K562 (cell line): Measurements from ENCODE around the gene DMP1. TPM values are rescaled to one million over a fixed set of nuclear protein-coding genes. Genes with fewer than 3 reads are reported as not detected.

Experiments
- ATAC-seq: fragments of 200-7000 bp; cut with Tn5 transposase; 3 replicates; pipeline ENCODE4 v1.9.1; 2020; ENCODE audit warnings: moderate library complexity
- BruUV-seq: library from RNA; stranded (reverse); fragments of 400-500 nt; replicated peaks from 2 replicates; lab custom pipeline; 2021; lab: Mats Ljungman, UMichigan
- CTCF ChIA-PET: fragments of 300-600 bp; formaldehyde crosslinking; extraction: SDS; loops from one replicate; lab custom pipeline; 2021; ENCODE audit warnings: low intra/inter-chr PET ratio; lab: Yijun Ruan, JAX
- POLR2A ChIA-PET: fragments of 300-600, 350-650 bp; sonication (Branson Sonifier 250); formaldehyde crosslinking; extraction: SDS; loops from one replicate; lab custom pipeline; 2021; ENCODE audit warnings: antibody characterized with exemption, inconsistent platforms; lab: Yijun Ruan, JAX
- DNase-seq, 4 experiments: peaks; one replicate each; pipeline versions ENCODE4 v3.0.0 to v3.0.0-alpha.2; 2011 to 2018; ENCODE audit warnings: low spot score in 3 of 4, mixed read lengths in 3 of 4; ENCODE audit errors: extremely low read depth in 1 of 4
- FAIRE-seq: peaks from 2 replicates; lab custom pipeline; 2011; peaks lifted over from hg19 to GRCh38; lab: Jason Lieb, UNC
- H2AFZ ChIP-seq: 2 replicates; pipeline ENCODE4 v1.6.0; 2011; ENCODE audit warnings: low read depth, low read length, control low read depth, inconsistent platforms
- H3K27ac ChIP-seq: fragments of 200-600 bp; 3 replicates; pipeline ENCODE4 v1.8.0; 2011; ENCODE audit warnings: low read depth, mild to moderate bottlenecking, control low read depth, inconsistent platforms, low read length, moderate library complexity, mixed read lengths; ENCODE audit errors: extremely low read depth
- H3K27me3 ChIP-seq, 2 experiments: fragments of 300-600 bp in 1 of 2; 2 replicates in 1 of 2; 3 replicates in 1 of 2; pipeline versions ENCODE4 v1.6.0 to v1.8.0; 2011; ENCODE audit warnings: inconsistent platforms in 2 of 2, low read length in 2 of 2, mild to moderate bottlenecking in 1 of 2, mixed read lengths in 1 of 2, moderate library complexity in 1 of 2; ENCODE audit not compliant: control insufficient read depth in 2 of 2, insufficient read depth in 2 of 2
- H3K36me3 ChIP-seq: fragments of 300-600 bp; 3 replicates; pipeline ENCODE4 v1.8.0; 2011; ENCODE audit warnings: mild to moderate bottlenecking, low read length, inconsistent platforms; ENCODE audit not compliant: control insufficient read depth, insufficient read depth
- H3K4me1 ChIP-seq, 2 experiments: fragments of 200-600 bp in 1 of 2; replicated peaks in 1 of 2; 2 replicates in 1 of 2; 3 replicates in 1 of 2; pipeline versions ENCODE4 v1.5.1 to v1.8.0; 2011; ENCODE audit warnings: inconsistent platforms in 2 of 2, low read length in 2 of 2, mild to moderate bottlenecking in 1 of 2, mixed read lengths in 1 of 2, moderate library complexity in 1 of 2; ENCODE audit not compliant: control insufficient read depth in 2 of 2, insufficient read depth in 2 of 2
- H3K4me2 ChIP-seq: 2 replicates; pipeline ENCODE4 v1.6.1; 2011; ENCODE audit warnings: low read length, control low read depth, inconsistent platforms, mixed read lengths; ENCODE audit not compliant: insufficient read depth
- H3K4me3 ChIP-seq: fragments of 200-600 bp; sonication (generic), shearing (Covaris generic); 2 replicates; pipeline ENCODE4 v1.5.1; 2016; ENCODE audit warnings: control low read depth, inconsistent platforms
- H3K79me2 ChIP-seq: fragments of 200-600 bp; 3 replicates; pipeline ENCODE4 v1.8.0; 2011; ENCODE audit warnings: low read length, inconsistent platforms; ENCODE audit not compliant: control insufficient read depth, insufficient read depth
- H3K9ac ChIP-seq, 2 experiments: 2 replicates each; pipeline versions ENCODE4 v1.6.0 to v1.6.1; 2011; ENCODE audit warnings: low read depth in 2 of 2, low read length in 2 of 2, control low read depth in 1 of 2, inconsistent platforms in 1 of 2, mild to moderate bottlenecking in 1 of 2, mixed read lengths in 1 of 2; ENCODE audit not compliant: insufficient read depth in 1 of 2
- H3K9me1 ChIP-seq: one replicate; pipeline ENCODE4 v1.6.0; 2011; ENCODE audit warnings: inconsistent platforms, mild to moderate bottlenecking, low read length, moderate library complexity; ENCODE audit not compliant: control insufficient read depth, insufficient read depth
- H3K9me3 ChIP-seq: replicated peaks from 2 replicates; pipeline ENCODE4 v1.5.1; 2011; ENCODE audit warnings: low read depth, low read length, inconsistent platforms; ENCODE audit not compliant: control insufficient read depth, insufficient read depth
- H4K20me1 ChIP-seq: replicated peaks from 2 replicates; pipeline ENCODE4 v1.6.1; 2011; ENCODE audit warnings: low read length, inconsistent platforms, mixed read lengths; ENCODE audit not compliant: control insufficient read depth, insufficient read depth
- ARID2 ChIP-seq: fragments of 450-650 bp; IDR thresholded peaks from 2 replicates; pipeline ENCODE4 v1.6.1; 2017; ENCODE audit warnings: antibody characterized with exemption, mild to moderate bottlenecking
- BHLHE40 ChIP-seq: IDR thresholded peaks from 2 replicates; pipeline ENCODE4 v1.6.1; 2011; ENCODE audit warnings: low read length, improper control_type of control experiment
- C11orf30 ChIP-seq: fragments of 450-650 bp; IDR thresholded peaks from 2 replicates; pipeline ENCODE4 v1.6.1; 2016; ENCODE audit warnings: low read depth, mild to moderate bottlenecking
- CBFA2T3 ChIP-seq: fragments of 450-650 bp; IDR thresholded peaks from 2 replicates; pipeline ENCODE4 v1.6.1; 2017
- CEBPG ChIP-seq, 3 experiments: fragments of 200-800 bp in 1 of 3; sonication (Bioruptor generic) in 1 of 3; sonication (generic) in 1 of 3; formaldehyde crosslinking in 1 of 3; IDR thresholded peaks in 2 of 3; conservative IDR thresholded peaks in 1 of 3; 2 replicates each; pipeline versions ENCODE4 v1.6.1 to v1.8.0; 2016 to 2022; ENCODE audit warnings: missing compliant biosample characterization in 2 of 3, missing genetic modification characterization in 2 of 3, mild to moderate bottlenecking in 1 of 3, missing genetic modification reagents in 1 of 3
- GTF2A2 ChIP-seq: IDR thresholded peaks from 2 replicates; pipeline ENCODE4 v1.6.1; 2016; ENCODE audit warnings: mild to moderate bottlenecking, missing genetic modification characterization, missing compliant biosample characterization
- GTF2E2 ChIP-seq: fragments of 200-800 bp; sonication (Bioruptor generic); IDR thresholded peaks from 2 replicates; pipeline ENCODE4 v1.6.1; 2016; ENCODE audit warnings: missing genetic modification characterization, missing compliant biosample characterization
- HSF4 ChIP-seq: fragments of 250-450 bp; sonication (Bioruptor Pico); IDR thresholded peaks from 2 replicates; pipeline ENCODE4 v2.1.2; 2022; ENCODE audit warnings: mild to moderate bottlenecking, moderate library complexity, borderline replicate concordance
- KLF10 ChIP-seq: fragments of 250-450 bp; sonication (Bioruptor Pico); IDR thresholded peaks from 2 replicates; pipeline ENCODE4 v1.6.1; 2021; ENCODE audit warnings: matching md5 sums
- MCM3 ChIP-seq: fragments of 450-650 bp; IDR thresholded peaks from 2 replicates; pipeline ENCODE4 v1.6.1; 2016
- NFIC ChIP-seq: fragments of 450-650 bp; IDR thresholded peaks from 2 replicates; pipeline ENCODE4 v1.6.1; 2017; ENCODE audit warnings: mild to moderate bottlenecking, inconsistent platforms
- NR2C1 ChIP-seq, 2 experiments: fragments of 450-650 bp; IDR thresholded peaks; 2 replicates each; pipeline ENCODE4 v1.6.1; 2017; ENCODE audit warnings: mild to moderate bottlenecking in 2 of 2, antibody characterized with exemption in 1 of 2, inconsistent platforms in 1 of 2, missing compliant biosample characterization in 1 of 2, missing genetic modification characterization in 1 of 2
- RFX7 ChIP-seq: fragments of 250-450 bp; sonication (Bioruptor Pico); IDR thresholded peaks from 2 replicates; pipeline ENCODE4 v1.5.1; 2021; ENCODE audit warnings: mild to moderate bottlenecking
- ZFX ChIP-seq: sonication (generic); formaldehyde crosslinking; IDR thresholded peaks from 2 replicates; pipeline ENCODE4 v1.8.0; 2022; ENCODE audit warnings: mild to moderate bottlenecking, missing genetic modification reagents, moderate library complexity
- ZNF384 ChIP-seq: IDR thresholded peaks from 2 replicates; pipeline ENCODE4 v1.6.1; 2012; ENCODE audit warnings: low read depth, low read length, improper control_type of control experiment
- ZNF444 ChIP-seq: fragments of 250-450 bp; sonication (Bioruptor Pico); IDR thresholded peaks from 2 replicates; pipeline ENCODE4 v1.4.0; 2020; ENCODE audit warnings: mild to moderate bottlenecking, moderate library complexity
- ZNF699 ChIP-seq: fragments of 250-450 bp; sonication (Bioruptor Pico); IDR thresholded peaks from 2 replicates; pipeline ENCODE4 v1.8.0; 2021; ENCODE audit warnings: mild to moderate bottlenecking, moderate library complexity; ENCODE audit not compliant: insufficient replicate concordance
- WGBS: fragments of 100-300 bp; shearing (Covaris generic); methylation state at CpG from one replicate; pipeline ENCODE4 v1.1.6; 2016; ENCODE audit warnings: low coverage, mixed read lengths; ENCODE audit not compliant: insufficient coverage; ENCODE audit errors: missing lambda C conversion rate; 5-methylcytosine and 5-hydroxymethylcytosine counted together
- in situ Hi-C: fragments of 300-500 bp; cut with MboI; formaldehyde crosslinking; loops from 4 replicates; pipeline ENCODE4 v1.15.0; 2018; ENCODE audit warnings: inconsistent platforms, mixed read lengths
- intact Hi-C: fragments of 100-400 bp; cut with micrococcal nuclease; formaldehyde crosslinking; loops from 2 replicates; pipeline ENCODE4 v1.14.2; 2022
- polyA plus RNA-seq, 8 experiments: library from polyadenylated mRNA; depleted of rRNA in 4 of 8; stranded (reverse) in 5 of 8; unstranded in 3 of 8; fragments of >200 nt; fragmentation: Nextera tagmentation in 2 of 8; fragmentation: Illumina TruSeq in 1 of 8; extraction: Ambion mirVana in 2 of 8; extraction: Trizol in 1 of 8; gene quantifications; 2 replicates each; pipeline versions ENCODE4 v1.2.1 to v1.2.3, GENCODE V29; 2011 to 2014; ENCODE audit warnings: inconsistent platforms in 1 of 8, missing spikeins in 1 of 8
- total RNA-seq, 7 experiments: library from RNA; depleted of rRNA in 6 of 7; stranded (reverse); fragments of >200 nt in 6 of 7; fragmentation: Illumina TruSeq in 2 of 7; extraction: Trizol in 2 of 7; gene quantifications; 2 replicates each; pipeline versions ENCODE4 v1.2.1 to v1.2.3, GENCODE V29; 2011 to 2021; ENCODE audit warnings: low replicate concordance in 1 of 7
- TF ChIP-seq, protein P1 (sequence below): sonication (generic); formaldehyde crosslinking; IDR thresholded peaks from 2 replicates; pipeline ENCODE4 v1.8.1; 2023; ENCODE audit warnings: missing genetic modification reagents, mild to moderate bottlenecking, borderline replicate concordance

DMP1 gene
- total and polyA plus RNA-seq, 9 of the 15 experiments (the other 6 are each of a cell fraction or from before 2014, with no cell fraction given), result not detected

DNA sequence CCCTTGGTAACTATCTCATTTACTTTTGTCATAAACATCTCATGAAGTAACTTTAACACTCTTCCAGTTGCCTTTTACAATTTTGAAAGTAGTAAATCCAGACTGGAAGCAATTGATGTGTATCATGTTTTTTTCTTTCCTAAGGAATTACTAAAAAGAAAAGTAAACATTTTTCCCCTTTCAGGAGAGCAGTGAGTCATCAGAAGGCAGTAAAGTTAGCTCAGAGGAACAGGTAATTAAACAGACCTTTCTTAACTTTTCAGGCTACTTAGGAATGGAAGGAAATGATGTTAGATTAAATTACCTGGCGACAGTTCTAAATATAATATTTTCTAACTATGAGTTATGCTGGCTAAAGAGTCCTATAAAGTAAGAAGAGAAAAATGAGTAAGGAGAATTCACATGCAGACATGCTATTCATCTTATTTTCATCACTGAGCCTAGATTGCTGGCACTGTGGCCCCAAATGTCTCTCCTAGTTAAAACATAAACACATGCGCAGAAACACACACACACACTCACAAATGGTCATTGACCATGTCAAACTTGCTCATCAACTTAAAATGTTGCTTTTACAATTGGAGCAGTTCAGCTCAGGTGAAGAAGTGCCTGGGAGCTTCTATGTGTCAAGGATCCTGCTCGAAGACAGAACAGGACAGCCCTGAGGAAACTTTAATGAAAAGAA, 9.3 kb downstream of the DMP1 start:
- POLR2A ChIA-PET, result interaction anchor here (2.6 kb wide), 1 partner anchor 11 kb away, joined by 6 read pairs; no protein-coding TSS in a partner anchor
- Histone ChIP-seq H3K4me2 (no peak overlapping the region), H2AFZ (no peak overlapping the region), H3K36me3 (no peaks in the 10 kb centered on the region), H3K9ac (no peak overlapping the region), H3K27me3 (peaks cover 0 to 12% of the 10 kb centered on the region in 2 experiments; a peak in 2 of 5 replicates), H3K79me2 (no peaks in the 10 kb centered on the region), H3K9me1 (no peaks in the 10 kb centered on the region), H3K4me3 (no peak overlapping the region), H3K27ac (no peak overlapping the region), H4K20me1 (no peaks in the 10 kb centered on the region), H3K9me3 (no peaks in the 10 kb centered on the region), H3K4me1 (no peaks in the 10 kb centered on the region)
- no peak for ATAC-seq
- FAIRE-seq, result no peak
- 3% methylated on average over 3 of the region's 3 CpGs for WGBS
- intact Hi-C loops, result no loop called here
- in situ Hi-C loops, result no loop called here
- no peak for DNase-seq
- CTCF ChIA-PET, result no interaction called here
- TF ChIP-seq BHLHE40 (no peak), NFIC (no peak), C11orf30 (no peak), GTF2A2 (tag) (no peak), ARID2 (no peak), ZFX (CRISPR knock-in tag) (no peak), MCM3 (no peak), CEBPG (CRISPR knock-in tag; IDR thresholded peaks at IDR 0.05) (no peak), CEBPG (tag; conservative IDR thresholded peaks at IDR 0.05 in 1 of 2, IDR thresholded peaks at IDR 0.05 in 1 of 2) (no peak), NR2C1 (IDR thresholded peaks at IDR 0.05) (no peak), NR2C1 (tag; IDR thresholded peaks at IDR 0.05) (no peak), KLF10 (CRISPR knock-in tag) (no peak), ZNF699 (CRISPR knock-in tag) (no peak), ZNF444 (CRISPR knock-in tag) (no peak), ZNF384 (no peak), HSF4 (CRISPR knock-in tag) (no peak), RFX7 (CRISPR knock-in tag) (no peak), GTF2E2 (tag) (no peak), CBFA2T3 (no peak)
- TF ChIP-seq, protein P1, sequence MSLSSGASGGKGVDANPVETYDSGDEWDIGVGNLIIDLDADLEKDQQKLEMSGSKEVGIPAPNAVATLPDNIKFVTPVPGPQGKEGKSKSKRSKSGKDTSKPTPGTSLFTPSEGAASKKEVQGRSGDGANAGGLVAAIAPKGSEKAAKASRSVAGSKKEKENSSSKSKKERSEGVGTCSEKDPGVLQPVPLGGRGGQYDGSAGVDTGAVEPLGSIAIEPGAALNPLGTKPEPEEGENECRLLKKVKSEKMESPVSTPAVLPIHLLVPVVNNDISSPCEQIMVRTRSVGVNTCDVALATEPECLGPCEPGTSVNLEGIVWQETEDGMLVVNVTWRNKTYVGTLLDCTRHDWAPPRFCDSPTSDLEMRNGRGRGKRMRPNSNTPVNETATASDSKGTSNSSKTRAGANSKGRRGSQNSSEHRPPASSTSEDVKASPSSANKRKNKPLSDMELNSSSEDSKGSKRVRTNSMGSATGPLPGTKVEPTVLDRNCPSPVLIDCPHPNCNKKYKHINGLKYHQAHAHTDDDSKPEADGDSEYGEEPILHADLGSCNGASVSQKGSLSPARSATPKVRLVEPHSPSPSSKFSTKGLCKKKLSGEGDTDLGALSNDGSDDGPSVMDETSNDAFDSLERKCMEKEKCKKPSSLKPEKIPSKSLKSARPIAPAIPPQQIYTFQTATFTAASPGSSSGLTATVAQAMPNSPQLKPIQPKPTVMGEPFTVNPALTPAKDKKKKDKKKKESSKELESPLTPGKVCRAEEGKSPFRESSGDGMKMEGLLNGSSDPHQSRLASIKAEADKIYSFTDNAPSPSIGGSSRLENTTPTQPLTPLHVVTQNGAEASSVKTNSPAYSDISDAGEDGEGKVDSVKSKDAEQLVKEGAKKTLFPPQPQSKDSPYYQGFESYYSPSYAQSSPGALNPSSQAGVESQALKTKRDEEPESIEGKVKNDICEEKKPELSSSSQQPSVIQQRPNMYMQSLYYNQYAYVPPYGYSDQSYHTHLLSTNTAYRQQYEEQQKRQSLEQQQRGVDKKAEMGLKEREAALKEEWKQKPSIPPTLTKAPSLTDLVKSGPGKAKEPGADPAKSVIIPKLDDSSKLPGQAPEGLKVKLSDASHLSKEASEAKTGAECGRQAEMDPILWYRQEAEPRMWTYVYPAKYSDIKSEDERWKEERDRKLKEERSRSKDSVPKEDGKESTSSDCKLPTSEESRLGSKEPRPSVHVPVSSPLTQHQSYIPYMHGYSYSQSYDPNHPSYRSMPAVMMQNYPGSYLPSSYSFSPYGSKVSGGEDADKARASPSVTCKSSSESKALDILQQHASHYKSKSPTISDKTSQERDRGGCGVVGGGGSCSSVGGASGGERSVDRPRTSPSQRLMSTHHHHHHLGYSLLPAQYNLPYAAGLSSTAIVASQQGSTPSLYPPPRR (CRISPR knock-in tag), result no peak
- no TSS peak for BruUV-seq
